ENCODE measurements around the gene SPEM3.
"Not testable (repeated sequence)": the region's sequence is repeated elsewhere in the genome, so short reads cannot be mapped to it uniquely, and the experiment has no call there.

Gene SPEM3

DNA sequence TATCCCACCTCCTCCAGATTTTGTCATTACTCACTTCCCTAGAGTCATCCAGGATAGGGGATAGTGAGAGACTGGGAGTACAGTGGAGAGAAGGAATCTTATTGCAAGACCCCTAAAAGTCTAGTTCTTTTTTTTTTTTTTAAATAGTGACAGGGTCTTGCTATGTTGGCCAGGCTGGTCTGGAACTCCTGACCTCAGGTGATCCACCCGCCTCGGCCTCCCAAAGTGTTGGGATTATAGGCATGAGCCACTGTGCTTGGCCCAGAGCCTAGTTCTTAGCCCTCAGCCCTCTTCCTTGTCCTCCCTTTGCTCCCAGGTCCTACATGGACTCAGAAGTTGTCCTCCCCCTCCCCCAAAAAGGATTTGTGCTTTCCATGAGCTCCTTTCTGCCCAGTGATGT, 13.5 kb downstream of the SPEM3 start:
- no peak for DNase-seq (ENCODE audit: low read depth)

DNA sequence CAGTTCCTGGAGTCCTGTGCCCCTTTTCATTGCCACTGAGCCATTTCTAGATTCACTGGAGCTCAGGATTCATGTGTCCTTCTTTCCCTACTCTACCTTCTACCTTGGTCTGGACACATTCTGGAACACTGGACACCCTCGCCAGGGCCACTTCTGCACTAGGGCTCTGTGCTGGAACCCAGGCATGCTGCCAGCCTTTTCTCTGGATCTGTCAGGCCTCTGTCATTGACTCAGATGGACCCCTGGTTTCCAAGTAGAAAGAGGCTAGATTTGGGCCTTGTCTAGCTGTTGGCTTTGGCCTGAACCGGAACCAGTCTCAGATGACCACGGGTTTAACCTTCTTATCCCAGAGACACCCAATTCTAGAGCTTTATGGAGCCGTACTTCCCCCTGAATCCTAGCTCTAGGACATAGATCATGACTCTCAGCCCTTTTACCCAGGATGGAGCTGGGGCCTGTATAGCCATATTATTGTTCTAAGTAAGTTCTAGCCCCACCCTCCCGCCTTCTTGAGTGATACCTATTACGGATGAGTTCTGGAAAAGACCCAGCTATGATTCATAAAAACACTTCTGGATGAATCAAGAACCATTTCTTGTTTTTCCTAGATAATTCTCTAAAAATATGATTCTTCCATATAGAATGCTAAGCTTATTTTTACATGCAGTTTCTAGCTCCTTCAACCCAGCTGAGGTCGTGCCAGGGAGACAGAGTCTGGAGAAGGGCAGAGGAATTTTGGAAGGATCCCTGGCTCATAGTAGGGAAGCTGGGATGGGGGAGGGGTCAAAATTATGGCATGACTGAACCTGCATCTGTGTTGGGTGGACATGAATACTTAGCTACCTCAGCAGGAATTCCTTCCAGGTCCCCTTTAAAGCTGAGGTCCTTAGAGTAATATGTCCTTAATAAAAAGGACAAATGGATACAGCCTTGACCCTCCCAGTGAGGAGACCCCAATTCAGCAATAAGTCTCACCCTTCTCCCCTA, 15.1 kb downstream of the SPEM3 start:
- DNase-seq (ENCODE audit: low read depth), result no peak

DNA sequence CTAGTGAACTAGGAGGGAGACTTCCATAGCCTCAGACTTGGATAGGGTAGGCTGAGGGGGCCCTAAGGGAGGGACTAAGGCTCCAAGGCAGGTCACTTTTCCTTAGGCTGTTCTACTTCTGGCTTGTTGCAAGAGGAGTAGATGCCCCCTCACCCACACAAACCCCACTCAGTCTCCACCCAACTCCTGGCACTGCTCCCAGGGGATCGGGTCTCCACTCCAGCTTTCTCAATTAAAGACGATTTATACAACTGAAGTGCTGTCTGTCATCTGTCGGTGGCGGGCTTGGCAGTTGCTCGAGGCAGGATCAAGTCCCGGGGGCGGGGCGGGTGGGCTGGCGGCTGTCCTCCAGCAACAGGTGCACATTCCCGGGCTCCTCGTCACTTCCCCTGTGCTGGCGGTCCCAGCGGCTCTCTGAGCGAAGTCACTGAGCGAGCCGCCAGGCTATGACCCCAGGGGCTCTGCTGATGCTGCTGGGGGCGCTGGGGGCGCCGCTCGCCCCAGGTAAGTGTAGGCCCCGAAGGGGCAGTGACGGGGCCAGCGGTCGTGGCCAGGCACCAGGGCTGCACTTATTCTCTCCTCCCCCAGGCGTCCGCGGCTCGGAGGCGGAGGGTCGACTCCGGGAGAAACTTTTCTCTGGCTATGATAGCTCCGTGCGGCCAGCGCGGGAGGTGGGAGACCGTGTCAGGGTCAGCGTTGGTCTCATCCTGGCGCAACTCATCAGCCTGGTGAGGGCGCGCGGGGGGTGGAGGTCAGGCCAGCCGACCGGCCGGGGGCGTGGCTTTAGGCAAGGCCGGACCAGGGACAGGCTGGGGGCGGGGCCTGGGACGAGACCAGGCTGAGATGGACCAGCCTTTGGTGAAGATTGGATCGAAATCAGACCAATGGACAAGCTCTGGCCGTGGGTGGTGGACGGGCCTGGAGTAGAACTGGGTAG, 16.3 kb downstream of the SPEM3 start, which contains the start of gene CHRNB1:
TSS of gene CHRNB1 (plus strand) at position 380 of the 937 bp plus-strand sequence. CDS start at position 447, 67 bp downstream.
- DNase-seq (ENCODE audit: low read depth), result no peak

DNA sequence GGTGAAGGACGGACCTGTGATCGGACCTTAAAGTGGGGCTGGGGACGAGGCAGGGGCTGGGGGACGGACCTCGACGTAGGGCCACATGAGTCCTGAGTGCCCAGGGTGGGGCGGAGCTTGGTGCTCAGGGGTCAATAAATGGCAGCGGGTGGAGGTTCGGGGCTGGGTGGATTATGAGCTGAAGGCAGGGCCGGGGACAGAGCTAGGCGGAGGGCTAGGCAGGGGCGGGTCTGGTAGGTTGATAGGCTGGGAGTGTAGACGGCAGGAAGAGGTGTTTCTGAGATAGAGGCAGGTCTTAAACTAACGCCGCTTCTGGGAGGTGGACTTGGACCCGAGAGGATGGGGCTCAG, 16.9 kb downstream of the SPEM3 start:
- no peak for DNase-seq (ENCODE audit: low read depth)

DNA sequence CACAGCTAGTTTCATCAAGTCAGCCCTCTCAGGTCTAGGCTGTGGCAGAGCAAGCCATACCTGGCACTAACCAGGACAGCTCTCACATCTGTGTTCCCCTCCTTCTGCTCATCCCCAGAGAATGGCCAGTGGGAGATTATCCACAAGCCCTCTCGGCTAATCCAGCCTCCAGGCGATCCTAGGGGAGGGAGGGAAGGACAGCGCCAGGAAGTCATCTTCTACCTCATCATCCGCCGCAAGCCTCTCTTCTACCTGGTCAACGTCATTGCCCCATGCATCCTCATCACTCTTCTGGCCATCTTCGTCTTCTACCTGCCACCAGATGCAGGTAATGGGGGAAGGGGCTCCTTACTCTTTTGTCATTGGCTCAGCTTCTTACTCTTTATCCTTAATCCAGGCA, 19.8 kb downstream of the SPEM3 start:
- DNase-seq (ENCODE audit: low read depth), result no peak

DNA sequence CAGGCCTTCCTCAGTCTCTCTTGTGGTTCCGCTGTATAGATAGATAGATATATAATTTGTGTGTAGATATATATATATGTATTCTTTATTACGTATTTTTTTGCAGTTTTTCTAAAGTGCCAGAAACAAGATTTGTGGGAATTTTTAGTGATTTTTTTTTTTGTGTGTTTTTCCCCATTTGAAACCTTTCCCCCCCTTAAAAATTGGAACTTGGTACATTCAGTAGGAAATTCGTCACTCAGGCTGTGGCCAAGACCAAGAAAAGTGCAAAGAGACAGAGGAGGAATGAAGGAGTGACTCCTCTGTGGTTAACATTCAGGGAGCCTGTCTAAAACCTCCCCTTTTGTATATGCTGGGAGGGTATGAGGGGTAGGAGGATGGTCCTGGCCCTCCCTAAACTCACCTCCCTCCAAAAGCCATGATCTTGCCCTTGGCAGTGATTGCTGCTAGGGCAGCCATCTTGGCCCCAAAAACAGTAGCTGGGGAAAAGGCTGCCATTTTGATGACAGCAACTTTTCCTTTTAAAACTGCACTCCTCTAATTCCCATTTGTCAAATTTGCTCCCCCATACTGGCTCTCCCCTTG, 31.4 kb downstream of the SPEM3 start:
- no peak for DNase-seq (ENCODE audit: low read depth)

DNA sequence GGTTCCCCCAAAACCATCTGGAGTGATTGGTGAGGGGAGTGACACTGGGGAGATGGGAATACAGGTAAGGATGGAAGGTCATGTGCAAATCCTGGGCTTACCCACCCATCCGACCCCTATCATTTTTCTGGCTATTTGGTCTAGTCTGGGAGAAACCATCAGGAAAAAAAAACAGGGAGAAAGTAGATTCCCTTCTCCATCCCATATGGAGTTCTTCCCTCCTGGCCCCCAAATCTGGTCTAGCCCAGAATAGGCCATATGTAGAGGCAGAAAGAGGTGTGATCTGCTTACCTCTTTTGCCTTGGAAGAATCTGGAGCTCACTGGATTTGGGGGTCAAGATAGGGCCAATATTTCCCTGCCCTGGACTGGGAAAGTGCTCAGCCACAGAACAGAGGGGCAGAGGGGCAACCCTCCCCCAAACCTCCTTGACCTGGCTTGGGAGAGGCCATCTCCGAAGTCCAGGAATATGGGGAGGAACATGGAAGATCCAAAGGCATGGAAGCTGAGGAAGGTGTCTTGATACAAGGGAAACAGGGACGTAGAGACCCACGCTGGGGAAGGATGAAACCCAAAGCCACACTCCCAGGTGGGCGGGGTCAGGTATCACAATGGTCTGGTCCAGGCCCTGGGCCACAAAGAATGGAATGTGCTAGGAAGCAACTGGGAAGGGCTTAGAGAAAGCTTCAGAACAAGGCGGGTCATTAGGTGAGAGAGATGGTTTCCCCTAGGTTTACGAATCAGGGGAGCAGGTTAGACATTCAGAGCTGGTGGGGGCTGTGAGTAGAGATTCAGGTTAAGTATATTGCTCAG, 32.4 kb downstream of the SPEM3 start:
- DNase-seq (ENCODE audit: low read depth), result no peak

DNA sequence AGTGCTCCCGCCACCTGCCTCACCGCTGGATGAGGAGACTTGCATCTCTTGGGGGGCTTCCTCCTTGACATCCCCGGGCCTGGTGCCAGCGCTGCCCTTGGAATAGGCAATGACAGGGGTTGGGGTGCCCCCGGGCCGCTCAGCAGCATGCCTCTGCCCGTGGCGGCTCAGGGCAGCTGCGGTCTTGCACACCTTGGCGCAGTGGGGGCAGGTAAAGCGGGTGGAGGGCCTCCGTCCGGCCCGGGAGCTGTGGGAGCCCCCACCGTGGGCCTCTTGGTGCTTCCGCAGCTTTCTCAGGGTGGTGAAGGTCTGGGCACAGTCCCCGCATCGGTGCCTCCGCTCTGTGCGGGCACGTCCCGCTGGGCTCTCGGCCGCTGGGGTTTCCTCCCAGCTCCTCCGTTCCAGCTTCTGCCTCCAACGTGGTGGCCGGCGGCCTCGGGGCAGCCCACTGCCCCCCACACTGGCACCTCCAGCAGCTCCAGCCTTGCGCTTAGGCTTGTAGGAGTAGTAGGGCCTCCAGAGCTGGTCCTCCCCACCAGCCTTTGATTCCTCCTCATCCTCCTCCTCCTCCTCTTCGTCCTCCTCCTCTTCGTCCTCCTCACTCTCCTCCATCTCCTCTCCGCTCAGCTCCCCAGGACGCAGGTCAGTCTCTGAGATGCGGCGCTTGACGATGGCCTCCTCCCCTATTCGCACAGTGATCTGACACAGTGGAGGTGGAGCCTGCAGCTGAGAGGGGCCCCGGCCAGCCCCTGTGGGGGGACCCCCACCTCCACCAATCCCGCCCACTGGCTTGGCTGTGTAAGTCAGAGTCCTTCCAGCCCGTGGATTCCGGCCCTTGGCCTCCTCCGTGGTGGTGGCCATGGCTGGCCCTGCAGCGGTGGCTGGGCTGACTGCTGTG, 34.1 kb downstream of the SPEM3 start:
- DNase-seq (ENCODE audit: low read depth), result no peak

DNA sequence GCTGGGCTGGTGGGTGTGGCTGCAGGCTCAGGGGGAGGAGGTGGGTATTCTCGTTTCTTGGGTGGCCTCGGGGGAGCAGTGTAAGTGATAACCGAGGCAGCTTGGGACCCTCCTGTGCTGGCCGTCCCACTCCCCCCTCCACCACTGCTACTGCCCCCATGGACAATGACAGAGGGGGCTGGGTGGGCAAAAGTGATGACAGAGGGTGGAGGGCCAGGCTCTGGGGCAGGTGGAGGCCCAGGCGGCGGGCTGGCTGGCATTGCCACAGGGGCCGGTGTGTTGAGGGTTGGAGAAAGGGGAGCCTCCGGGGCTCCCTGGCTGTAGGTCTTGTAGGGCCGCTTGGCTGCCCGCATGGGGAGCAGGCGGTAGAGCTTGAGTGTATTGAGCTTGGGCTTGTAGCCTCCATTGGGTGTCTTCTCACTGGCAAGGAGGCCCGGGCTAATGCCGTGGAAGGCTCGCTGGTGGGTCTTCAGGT, 34.8 kb downstream of the SPEM3 start:
- DNase-seq (ENCODE audit: low read depth), result no peak

DNA sequence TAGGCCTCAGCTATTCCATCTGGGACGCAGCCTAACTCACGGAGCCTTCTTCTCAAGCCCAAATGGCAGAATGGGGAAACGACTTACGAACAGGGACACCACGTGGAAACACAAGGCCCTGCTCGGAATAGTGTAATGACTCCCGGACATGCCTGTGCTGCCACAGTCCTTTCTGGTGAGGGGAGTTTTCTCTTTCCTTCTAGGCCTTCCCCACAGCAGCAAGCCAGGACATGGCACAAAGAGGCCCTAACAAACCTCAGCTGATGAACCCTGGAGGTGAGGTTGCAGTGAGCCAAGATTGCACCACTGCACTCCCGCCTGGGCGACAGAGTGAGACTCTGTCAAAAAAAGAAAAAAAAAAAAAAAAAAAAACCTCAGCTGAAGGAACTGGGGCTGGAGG, 35.4 kb downstream of the SPEM3 start:
- no peak for DNase-seq (ENCODE audit: low read depth)

DNA sequence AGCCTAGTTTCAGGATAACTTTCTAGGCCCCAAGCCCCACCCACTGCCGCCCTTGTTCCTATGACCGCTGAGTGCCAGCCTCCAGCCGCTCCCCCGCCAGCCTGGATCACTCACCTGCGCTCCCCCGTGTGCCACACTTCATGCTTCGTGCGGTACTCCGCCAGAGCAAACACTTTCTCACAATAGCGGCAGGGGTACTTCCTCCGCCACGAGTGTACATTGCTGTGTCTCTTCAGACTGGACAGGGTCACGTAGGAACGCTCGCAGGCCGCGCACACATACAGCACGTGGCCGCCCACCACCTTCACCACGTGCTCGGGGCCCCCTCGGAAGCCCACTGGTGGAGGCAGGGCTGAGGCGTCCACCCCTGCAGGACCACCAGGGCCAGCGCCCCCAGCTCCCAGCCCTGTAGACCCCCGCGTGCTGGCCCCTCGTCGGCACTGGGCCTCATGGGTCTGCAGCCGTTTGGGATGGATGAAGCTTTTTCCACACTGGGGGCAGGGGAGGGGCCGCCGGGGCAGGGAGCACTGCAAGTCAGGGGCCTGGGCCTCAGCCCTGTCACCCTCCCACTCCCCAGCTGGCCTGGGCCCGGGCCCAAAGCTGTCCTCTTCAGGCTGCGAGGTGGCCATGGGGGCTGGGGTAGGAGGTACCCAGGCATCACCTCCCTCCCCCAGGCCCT, 37.1 kb downstream of the SPEM3 start:
- no peak for DNase-seq (ENCODE audit: low read depth)

DNA sequence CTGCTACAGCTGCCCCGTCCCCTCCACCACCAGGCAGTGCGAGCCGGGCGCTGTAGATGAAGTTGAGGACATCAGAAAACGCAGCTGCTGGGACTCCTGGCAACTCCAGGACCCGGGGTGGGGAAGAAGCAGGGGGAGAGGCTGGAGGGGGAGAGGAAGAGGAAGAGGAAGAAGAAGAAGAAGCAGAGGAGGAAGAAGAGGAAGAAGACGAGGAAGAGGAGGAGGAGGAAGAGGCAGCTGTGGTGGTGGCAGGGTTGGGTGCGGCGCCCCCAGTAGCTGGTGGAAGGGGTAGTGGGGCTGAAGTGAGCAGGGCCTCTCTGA, 37.6 kb downstream of the SPEM3 start:
- no peak for DNase-seq (ENCODE audit: low read depth)

DNA sequence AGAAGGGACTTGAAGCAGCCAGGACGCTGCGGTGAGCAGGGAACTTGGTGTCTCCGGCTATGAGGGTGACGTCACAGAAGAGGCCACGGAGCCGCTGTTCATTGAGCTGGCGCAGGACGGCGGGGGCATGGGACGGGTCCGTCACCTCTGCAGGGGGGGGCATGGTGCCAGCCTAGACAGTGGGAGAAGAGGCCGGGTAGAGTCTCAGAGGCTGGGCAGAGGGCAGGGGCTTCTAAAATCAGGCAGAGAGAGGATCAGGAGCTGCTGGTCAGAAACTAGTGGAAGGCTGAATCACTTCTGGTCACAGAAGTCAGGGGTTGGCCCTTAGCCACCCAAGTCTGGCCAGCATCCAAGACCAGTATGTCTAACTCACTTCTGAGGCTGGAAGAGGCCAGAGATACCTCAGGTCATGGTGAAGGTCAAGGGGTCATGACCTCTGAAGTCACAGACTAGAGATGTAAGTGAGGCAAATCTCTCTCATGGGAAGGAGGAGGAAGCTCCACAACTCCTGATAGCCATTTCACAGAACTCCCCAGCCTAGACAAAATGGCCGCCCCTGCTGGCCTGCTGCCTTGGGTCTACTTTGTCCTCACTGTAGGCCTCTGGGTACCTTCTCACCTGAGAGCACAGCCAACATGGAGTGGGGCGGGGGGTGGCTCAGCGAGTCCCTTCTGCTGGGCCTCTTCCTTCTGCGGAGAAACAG, 38.1 kb downstream of the SPEM3 start:
- DNase-seq (ENCODE audit: low read depth), result no peak

DNA sequence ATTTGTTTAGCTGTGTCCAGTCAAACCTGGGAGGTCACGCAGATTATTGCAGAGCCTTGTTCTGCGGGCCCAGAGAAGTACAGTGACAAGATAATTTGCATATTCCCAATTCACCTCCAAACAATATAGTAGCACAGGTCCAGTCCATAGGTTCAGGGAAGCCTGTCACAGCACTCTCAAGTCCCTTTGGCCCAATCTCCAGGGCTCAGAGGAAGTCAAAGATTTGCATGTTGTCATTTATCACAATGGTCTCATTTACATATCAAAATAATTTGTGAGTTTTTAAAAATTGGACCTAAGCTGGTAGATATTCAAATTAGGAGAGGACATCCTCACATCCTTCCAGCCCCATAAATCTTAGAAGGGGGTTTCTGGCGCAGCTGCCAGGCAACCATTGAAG, 38.8 kb downstream of the SPEM3 start:
- no peak for DNase-seq (ENCODE audit: low read depth)

DNA sequence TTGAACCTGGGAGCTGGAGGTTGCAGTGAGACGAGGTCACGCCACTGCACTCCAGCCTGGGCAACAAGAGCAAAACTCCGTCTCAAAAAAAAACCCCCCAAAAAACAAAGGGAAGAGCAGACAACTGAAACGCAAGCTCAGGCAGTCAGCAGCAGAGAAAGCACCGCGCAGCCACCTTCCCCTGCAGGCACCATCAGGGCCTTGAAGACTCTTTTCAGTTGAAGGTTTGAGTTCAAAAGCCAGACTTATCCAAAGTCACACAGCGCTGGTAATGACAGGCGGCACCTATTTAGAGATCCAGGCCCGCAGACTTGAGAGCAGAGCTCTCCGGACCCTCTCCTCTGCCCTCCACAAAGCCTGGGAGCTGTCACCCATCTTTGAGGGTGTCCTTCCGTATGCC, 39.6 kb downstream of the SPEM3 start:
- no peak for DNase-seq (ENCODE audit: low read depth)

DNA sequence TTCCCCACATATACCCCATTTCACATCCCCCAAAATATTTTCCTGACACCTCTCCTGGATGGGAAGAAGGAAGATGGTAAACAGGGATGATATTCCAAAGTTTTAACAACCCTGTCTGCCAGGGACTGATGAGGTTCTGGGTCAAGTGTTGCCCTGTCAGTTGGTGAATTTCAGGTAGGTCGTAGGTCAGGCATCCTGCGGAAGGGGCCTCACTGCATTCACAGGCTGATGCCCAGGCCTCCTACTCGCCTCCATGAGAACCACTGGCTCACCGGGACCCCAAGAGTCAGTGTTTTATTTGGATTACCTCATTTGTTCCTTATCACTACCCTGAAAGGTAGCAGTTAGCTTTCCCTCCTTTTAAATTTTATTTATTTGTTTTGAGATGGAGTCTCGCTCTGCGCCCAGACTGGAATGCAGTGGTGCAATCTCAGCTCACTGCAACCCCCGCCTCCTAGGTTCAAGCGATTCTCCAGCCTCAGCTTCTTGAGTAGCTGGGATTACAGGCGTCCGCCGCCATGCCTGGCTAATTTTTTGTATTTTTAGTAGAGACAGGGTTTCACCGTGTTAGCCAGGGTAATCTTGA, 40.2 kb downstream of the SPEM3 start:
- DNase-seq (ENCODE audit: low read depth), result no peak

DNA sequence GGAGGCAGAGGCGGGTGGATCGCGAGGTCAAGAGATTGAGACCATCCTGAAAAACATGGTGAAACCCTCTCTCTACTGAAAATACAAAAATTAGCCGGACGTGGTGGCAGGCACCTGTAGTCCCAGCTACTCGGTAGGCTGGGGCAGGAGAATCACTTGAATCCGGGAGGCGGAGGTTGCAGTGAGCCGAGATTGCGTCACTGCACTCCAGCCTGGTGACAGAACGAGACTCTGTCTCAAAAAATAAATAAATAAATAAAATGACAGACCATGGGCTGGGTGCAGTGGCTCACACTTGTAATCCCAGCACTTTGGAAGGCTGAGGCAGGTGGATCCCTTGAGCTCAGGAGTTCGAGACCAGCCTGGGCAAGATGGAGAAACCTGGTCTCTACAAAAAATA, 41.2 kb downstream of the SPEM3 start:
- not testable (repeated sequence) for DNase-seq (ENCODE audit: low read depth)

DNA sequence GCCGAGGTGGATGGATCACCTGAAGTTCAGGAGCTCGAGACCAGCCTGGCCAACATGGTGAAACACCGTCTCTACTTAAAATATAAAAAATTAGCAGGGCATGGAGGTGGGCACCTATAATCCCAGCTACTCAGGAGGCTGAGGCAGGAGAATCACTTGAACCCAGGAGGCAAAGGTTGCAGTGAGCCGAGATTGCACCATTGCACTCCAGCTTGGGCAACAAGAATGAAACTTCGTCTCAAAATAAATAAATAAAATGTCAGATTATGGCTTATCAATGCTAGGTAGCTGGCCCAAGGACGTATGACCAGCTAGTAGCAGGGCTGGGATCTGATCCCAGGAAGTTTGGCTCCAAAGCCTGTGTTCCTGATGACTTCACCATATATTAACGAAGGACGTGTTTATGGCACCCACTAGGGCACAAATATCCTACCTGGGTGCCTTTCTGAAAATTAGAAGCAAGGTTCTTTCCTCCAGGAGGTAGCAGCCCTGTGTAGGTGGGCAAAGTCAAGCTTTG, 41.9 kb downstream of the SPEM3 start:
- DNase-seq (ENCODE audit: low read depth), result not testable (repeated sequence)

DNA sequence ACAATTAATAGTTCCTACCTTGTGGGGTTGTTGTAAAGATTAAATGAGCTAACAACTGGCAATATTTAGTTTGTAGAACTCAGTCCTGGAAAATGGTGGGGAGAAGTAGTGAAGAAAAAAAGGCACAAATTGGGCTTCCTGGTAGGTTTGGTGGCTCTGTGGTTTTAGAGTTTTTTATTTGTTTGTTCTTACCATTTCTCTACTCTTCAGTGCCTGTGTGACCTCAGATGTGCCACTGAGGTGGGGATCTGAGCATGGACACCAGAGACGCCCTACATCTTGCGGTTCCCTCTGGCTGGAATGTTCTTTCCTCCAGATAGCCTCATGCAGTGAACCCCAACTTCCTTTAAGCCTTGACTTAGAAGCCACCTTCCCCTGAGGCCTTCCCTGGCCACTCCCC, 43.1 kb downstream of the SPEM3 start:
- no peak for DNase-seq (ENCODE audit: low read depth)
